Smooth muscle cell (in vitro differentiated cells): Measurements from ENCODE around the gene CTNND1. TPM values are rescaled to one million over a fixed set of nuclear protein-coding genes. Genes with fewer than 3 reads are reported as not detected.

Experiments used
- DNase-seq: peaks from one replicate; lab custom pipeline; 2025; ENCODE audit not compliant: unreplicated experiment; lab: John Stamatoyannopoulos, UW
- H2AFZ ChIP-seq: fragments of 200-600 bp; sonication (generic); 2 replicates; pipeline ENCODE4 v1.6.0; 2016; ENCODE audit warnings: antibody characterized with exemption, low read depth, mild to moderate bottlenecking
- H3F3A ChIP-seq: fragments of 200-600 bp; sonication (generic); 2 replicates; pipeline ENCODE4 v1.6.0; 2017; ENCODE audit warnings: antibody characterized with exemption, low read depth
- H3K27ac ChIP-seq: fragments of 200-600 bp; sonication (generic); 2 replicates; pipeline ENCODE4 v1.5.1; 2016; ENCODE audit warnings: low read depth, mild to moderate bottlenecking
- H3K27me3 ChIP-seq: fragments of 200-600 bp; sonication (generic); 2 replicates; pipeline ENCODE4 v1.6.1; 2016; ENCODE audit warnings: low read depth, mild to moderate bottlenecking
- H3K36me3 ChIP-seq: fragments of 200-600 bp; sonication (generic); 2 replicates; pipeline ENCODE4 v1.5.1; 2016; ENCODE audit warnings: low read depth
- H3K4me1 ChIP-seq: fragments of 200-600 bp; sonication (generic); 2 replicates; pipeline ENCODE4 v1.5.1; 2016; ENCODE audit warnings: low read depth
- H3K4me2 ChIP-seq: fragments of 200-600 bp; sonication (generic); 2 replicates; pipeline ENCODE4 v1.6.0; 2016; ENCODE audit warnings: mild to moderate bottlenecking
- H3K4me3 ChIP-seq: fragments of 200-600 bp; sonication (generic); 2 replicates; pipeline ENCODE4 v1.5.1; 2016; ENCODE audit warnings: mild to moderate bottlenecking
- H3K79me2 ChIP-seq: fragments of 200-600 bp; sonication (generic); 2 replicates; pipeline ENCODE4 v1.6.0; 2016; ENCODE audit warnings: low read depth, mild to moderate bottlenecking
- H3K9ac ChIP-seq: fragments of 200-600 bp; sonication (generic); 2 replicates; pipeline ENCODE4 v1.6.0; 2016; ENCODE audit warnings: low read depth
- H3K9me3 ChIP-seq: fragments of 200-600 bp; sonication (generic); replicated peaks from 2 replicates; pipeline ENCODE4 v1.5.1; 2016; ENCODE audit warnings: low read depth
- H4K20me1 ChIP-seq: fragments of 200-600 bp; sonication (generic); 2 replicates; pipeline ENCODE4 v1.6.0; 2016; ENCODE audit warnings: low read depth
- CTCF ChIP-seq: fragments of 200-600 bp; sonication (generic); IDR thresholded peaks from 2 replicates; pipeline ENCODE4 v1.5.1; 2017; ENCODE audit warnings: borderline replicate concordance, mild to moderate bottlenecking, antibody characterized with exemption; ENCODE audit not compliant: insufficient read depth, poor library complexity, severe bottlenecking
- WGBS: methylation state at CpG from one replicate; pipeline ENCODE4 v1.1.7; 2016; ENCODE audit warnings: low lambda C conversion rate; 5-methylcytosine and 5-hydroxymethylcytosine counted together
- polyA plus RNA-seq: library from polyadenylated mRNA; unstranded; fragments of >200 nt; fragmentation: Nextera tagmentation; extraction: Ambion mirVana; gene quantifications from 2 replicates; pipeline ENCODE4 v1.2.1, GENCODE V29; 2016
- total RNA-seq: library from RNA; depleted of rRNA; stranded (reverse); fragments of >200 nt; gene quantifications from 2 replicates; pipeline ENCODE4 v1.2.3, GENCODE V29; 2014

CTNND1 gene
- total and polyA plus RNA-seq, 2 experiments from 2014 or later, result 66.0 to 135 TPM

GRCh38 chr11:57751676-57752253, 9.8 kb upstream of the CTNND1 start, which contains the start of gene BTBD18:
TSS of gene BTBD18 (minus strand) at chr11:57751819. CDS start at chr11:57751188, 631 bp downstream.
- no peak for DNase-seq
- no peaks in the 10 kb centered on the region for H3K79me2 ChIP-seq
- H4K20me1 ChIP-seq, result no peaks in the 10 kb centered on the region
- H3F3A ChIP-seq, result peaks cover 9% of the 10 kb centered on the region
- no peak within 1 kb of the TSS for H3K27ac ChIP-seq
- no peak within 1 kb of the TSS for H3K4me3 ChIP-seq
- H3K9me3 ChIP-seq, result no peaks in the 10 kb centered on the region
- H3K4me2 ChIP-seq, result no peak within 1 kb of the TSS
- H3K9ac ChIP-seq, result no peak within 1 kb of the TSS
- no peak within 1 kb of the TSS for H2AFZ ChIP-seq
- peak; percentile 56 for TF ChIP-seq CTCF
- no peaks in the 10 kb centered on the region for H3K4me1 ChIP-seq
- no peaks in the 10 kb centered on the region for H3K36me3 ChIP-seq
- WGBS, result 51% methylated on average over 10 of the region's 10 CpGs
- H3K27me3 ChIP-seq, result no peaks in the 10 kb centered on the region

- Histone ChIP-seq H3K9me3 (no peaks in the 10 kb centered on the region), H3K9ac (no peak overlapping the region), H3K4me3 (no peak overlapping the region), H3K4me2 (no peak overlapping the region), H3K79me2 (no peaks in the 10 kb centered on the region), H3F3A (peaks cover 4% of the 10 kb centered on the region), H3K36me3 (no peaks in the 10 kb centered on the region), H4K20me1 (no peaks in the 10 kb centered on the region), H3K4me1 (no peaks in the 10 kb centered on the region), H3K27ac (no peak overlapping the region), H3K27me3 (no peaks in the 10 kb centered on the region), H2AFZ (no peak overlapping the region)
- no peak for DNase-seq
- WGBS, result 96% methylated on average over 29 of the region's 30 CpGs
- TF ChIP-seq CTCF, result no peak
Observed at GRCh38 chr11:57752954-57753353, 8.6 kb upstream of the CTNND1 start.

- Histone ChIP-seq H3F3A (peaks cover 6% of the 10 kb centered on the region), H3K9me3 (no peaks in the 10 kb centered on the region), H3K4me1 (peaks cover 3% of the 10 kb centered on the region), H4K20me1 (peaks cover 8% of the 10 kb centered on the region), H3K4me2 (no peak overlapping the region), H3K9ac (no peak overlapping the region), H3K27me3 (no peaks in the 10 kb centered on the region), H3K27ac (no peak overlapping the region), H3K36me3 (no peaks in the 10 kb centered on the region), H3K79me2 (peaks cover 14% of the 10 kb centered on the region), H3K4me3 (no peak overlapping the region), H2AFZ (no peak overlapping the region)
- TF ChIP-seq CTCF, result no peak
- 86% methylated on average over 3 of the region's 3 CpGs for WGBS
- no peak for DNase-seq
Observed at GRCh38 chr11:57758174-57758573, 3.4 kb upstream of the CTNND1 start.
